Tibial nerve (tissue), 4 donors: ENCODE data around the gene C2orf81. TPM values are rescaled to one million over a fixed set of nuclear protein-coding genes. Genes with fewer than 3 reads are reported as not detected.

Experiments used
- DNase-seq, 2 donors: peaks; one replicate each; pipeline ENCODE4 v3.0.0-alpha.2; 2019; ENCODE audit warnings: low spot score in 2 of 2
- H3K27ac ChIP-seq, 4 donors: fragments of 200-600 bp; sonication (generic) in 3 of 4; one replicate each; pipeline ENCODE4 v1.5.1; 2017 to 2019; ENCODE audit warnings: mild to moderate bottlenecking in 1 of 4
- H3K27me3 ChIP-seq, 2 donors: fragments of 200-600 bp; sonication (generic) in 1 of 2; one replicate each; pipeline versions ENCODE4 v1.5.1 to v1.6.0; 2017 to 2019
- H3K36me3 ChIP-seq, 3 donors: fragments of 200-600 bp; sonication (generic); one replicate each; pipeline ENCODE4 v1.5.1; 2018 to 2019
- H3K4me1 ChIP-seq, 4 donors: fragments of 200-600 bp; sonication (generic) in 3 of 4; one replicate each; pipeline ENCODE4 v1.5.1; 2017 to 2019
- H3K4me3 ChIP-seq, 4 donors: fragments of 200-600 bp; sonication (generic) in 3 of 4; one replicate each; pipeline ENCODE4 v1.5.1; 2017 to 2019; ENCODE audit warnings: mild to moderate bottlenecking in 1 of 4, moderate library complexity in 1 of 4
- H3K9me3 ChIP-seq, 4 donors: fragments of 200-600 bp; sonication (generic) in 3 of 4; one replicate each; pipeline ENCODE4 v1.5.1; 2017 to 2019
- EP300 ChIP-seq, 2 donors: sonication (generic); formaldehyde crosslinking; IDR thresholded peaks; one replicate each; pipeline ENCODE4 v1.6.1; 2017; ENCODE audit warnings: antibody characterized with exemption in 2 of 2, mild to moderate bottlenecking in 1 of 2
- POLR2A ChIP-seq, 2 donors: fragments of 450-650 bp; IDR thresholded peaks; one replicate each; pipeline ENCODE4 v1.6.1; 2017; ENCODE audit warnings: antibody characterized with exemption in 2 of 2, mild to moderate bottlenecking in 2 of 2, moderate library complexity in 2 of 2
- WGBS, 2 donors: methylation state at CpG; one replicate each; pipeline ENCODE4 v1.1.5; 2018; 5-methylcytosine and 5-hydroxymethylcytosine counted together
- total RNA-seq, 4 donors: library from RNA; depleted of rRNA; stranded (reverse); fragments of >200 nt; gene quantifications; one replicate each; pipeline ENCODE4 v1.1.0, GENCODE V29; 2016
- TF ChIP-seq, protein P1 (sequence below), 5 experiments: fragments of 200-600 bp in 3 of 5; fragments of 450-650 bp in 2 of 5; sonication (generic) in 3 of 5; IDR thresholded peaks; one replicate each; pipeline ENCODE4 v1.5.1; 2016 to 2019; ENCODE audit warnings: antibody characterized with exemption in 5 of 5, mild to moderate bottlenecking in 3 of 5, moderate library complexity in 2 of 5

The C2orf81 gene
- total RNA-seq, 4 donors from 2014 or later: 4.5 to 14.4 (median 5.3) TPM

DNA sequence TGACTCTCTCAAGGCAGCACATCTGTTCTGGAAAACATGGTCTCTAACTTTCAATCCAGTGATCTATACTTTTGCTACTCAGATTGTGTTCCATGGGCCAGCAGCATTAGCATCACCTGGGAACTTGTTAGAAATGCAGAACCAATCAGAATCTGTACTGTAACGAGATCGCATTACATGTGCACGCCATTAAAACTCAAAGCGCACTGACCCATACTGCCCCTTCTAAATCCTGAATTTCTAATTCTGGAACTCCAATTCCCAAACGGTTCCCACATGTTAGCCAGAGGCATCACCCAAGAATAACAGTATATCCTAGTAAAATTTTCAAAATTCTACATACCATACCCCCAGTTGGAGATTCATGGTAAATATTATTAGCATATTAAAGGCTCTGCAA lies 30.8 kb downstream of the C2orf81 start:
- TF ChIP-seq EP300 (IDR thresholded peaks at IDR 0.05): no peak
- TF ChIP-seq, protein P1, sequence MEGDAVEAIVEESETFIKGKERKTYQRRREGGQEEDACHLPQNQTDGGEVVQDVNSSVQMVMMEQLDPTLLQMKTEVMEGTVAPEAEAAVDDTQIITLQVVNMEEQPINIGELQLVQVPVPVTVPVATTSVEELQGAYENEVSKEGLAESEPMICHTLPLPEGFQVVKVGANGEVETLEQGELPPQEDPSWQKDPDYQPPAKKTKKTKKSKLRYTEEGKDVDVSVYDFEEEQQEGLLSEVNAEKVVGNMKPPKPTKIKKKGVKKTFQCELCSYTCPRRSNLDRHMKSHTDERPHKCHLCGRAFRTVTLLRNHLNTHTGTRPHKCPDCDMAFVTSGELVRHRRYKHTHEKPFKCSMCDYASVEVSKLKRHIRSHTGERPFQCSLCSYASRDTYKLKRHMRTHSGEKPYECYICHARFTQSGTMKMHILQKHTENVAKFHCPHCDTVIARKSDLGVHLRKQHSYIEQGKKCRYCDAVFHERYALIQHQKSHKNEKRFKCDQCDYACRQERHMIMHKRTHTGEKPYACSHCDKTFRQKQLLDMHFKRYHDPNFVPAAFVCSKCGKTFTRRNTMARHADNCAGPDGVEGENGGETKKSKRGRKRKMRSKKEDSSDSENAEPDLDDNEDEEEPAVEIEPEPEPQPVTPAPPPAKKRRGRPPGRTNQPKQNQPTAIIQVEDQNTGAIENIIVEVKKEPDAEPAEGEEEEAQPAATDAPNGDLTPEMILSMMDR (IDR thresholded peaks at IDR 0.05): no peak
- TF ChIP-seq POLR2A (IDR thresholded peaks at IDR 0.05): no peak
- Histone ChIP-seq H3K27ac (peak overlapping the region in 1 of 4 donors; percentile 95), H3K9me3 (no peaks in the 10 kb centered on the region), H3K27me3 (no peaks in the 10 kb centered on the region), H3K4me3 (peak overlapping the region; percentile 75 to 99 (median 84)), H3K36me3 (no peaks in the 10 kb centered on the region), H3K4me1 (peaks cover 0 to 60% (median 29%) of the 10 kb centered on the region in 4 donors)
- WGBS, 2 donors: 31 to 32% methylated on average over 5 of the region's 5 CpGs
- no peak for DNase-seq

DNA sequence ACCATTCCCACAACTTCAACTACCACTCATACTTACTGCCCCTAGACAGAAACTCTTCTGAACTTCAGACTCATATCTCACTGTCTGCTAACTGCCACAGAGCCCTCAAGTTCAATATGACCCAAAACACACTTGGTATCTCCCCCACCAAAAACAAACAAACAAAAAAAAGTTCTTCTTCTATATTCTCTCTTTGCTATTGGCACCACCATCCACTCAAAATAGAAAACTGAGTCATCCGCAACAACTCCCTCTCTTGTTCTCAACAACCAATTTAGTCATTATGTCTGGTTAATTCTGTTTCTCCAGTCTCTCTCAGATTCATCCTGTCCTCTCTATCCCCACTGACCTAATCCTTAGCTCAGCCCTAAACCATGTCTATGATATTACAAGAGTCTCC lies 34.1 kb downstream of the C2orf81 start:
- no peak overlapping the region for H3K4me3 ChIP-seq
- no peak for DNase-seq
- peaks cover 0 to 3% (median 0%) of the 10 kb centered on the region in 3 donors for H3K36me3 ChIP-seq
- H3K4me1 ChIP-seq: peaks cover 0 to 88% (median 36%) of the 10 kb centered on the region in 4 donors
- no peaks in the 10 kb centered on the region for H3K27me3 ChIP-seq
- 67 to 82% methylated on average over 1 of the region's 1 CpG for WGBS, 2 donors
- H3K27ac ChIP-seq: peak overlapping the region in 2 of 4 donors; percentile 13 to 63
- TF ChIP-seq EP300 (IDR thresholded peaks at IDR 0.05): no peak
- TF ChIP-seq POLR2A (IDR thresholded peaks at IDR 0.05): no peak
- TF ChIP-seq, protein P1 (IDR thresholded peaks at IDR 0.05): no peak
- no peaks in the 10 kb centered on the region for H3K9me3 ChIP-seq

DNA sequence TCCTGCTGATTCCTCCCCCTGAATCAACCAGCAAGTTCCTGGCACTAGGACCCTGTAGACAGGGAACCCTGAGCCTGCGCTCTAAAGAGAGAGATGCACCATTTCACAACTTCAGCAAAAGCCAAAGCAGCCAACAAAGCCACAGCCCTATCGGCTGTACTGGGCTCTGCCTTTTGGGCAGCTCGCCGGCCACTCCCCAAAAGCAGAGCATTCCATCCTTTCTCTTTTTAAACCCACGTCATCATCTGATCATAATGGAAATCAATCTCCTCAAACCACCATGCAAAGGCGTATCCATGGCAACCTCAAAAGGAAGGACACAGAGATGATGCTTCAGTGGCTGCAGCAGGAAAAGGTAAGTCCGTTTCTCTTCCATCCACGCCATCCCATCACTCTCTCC lies 36.0 kb downstream of the C2orf81 start:
- H3K9me3 ChIP-seq: no peaks in the 10 kb centered on the region
- H3K27ac ChIP-seq: peak overlapping the region in 2 of 4 donors; percentile 26 to 57
- no peaks in the 10 kb centered on the region for H3K27me3 ChIP-seq
- 73 to 74% methylated on average over 8 of the region's 8 CpGs for WGBS, 2 donors
- H3K36me3 ChIP-seq: peaks cover 0 to 3% (median 0%) of the 10 kb centered on the region in 3 donors
- TF ChIP-seq, protein P1 (IDR thresholded peaks at IDR 0.05): no peak
- TF ChIP-seq EP300 (IDR thresholded peaks at IDR 0.05): no peak
- no peak for TF ChIP-seq POLR2A (IDR thresholded peaks at IDR 0.05)
- no peak for DNase-seq
- peaks cover 0 to 97% (median 34%) of the 10 kb centered on the region in 4 donors for H3K4me1 ChIP-seq
- H3K4me3 ChIP-seq: no peak overlapping the region

DNA sequence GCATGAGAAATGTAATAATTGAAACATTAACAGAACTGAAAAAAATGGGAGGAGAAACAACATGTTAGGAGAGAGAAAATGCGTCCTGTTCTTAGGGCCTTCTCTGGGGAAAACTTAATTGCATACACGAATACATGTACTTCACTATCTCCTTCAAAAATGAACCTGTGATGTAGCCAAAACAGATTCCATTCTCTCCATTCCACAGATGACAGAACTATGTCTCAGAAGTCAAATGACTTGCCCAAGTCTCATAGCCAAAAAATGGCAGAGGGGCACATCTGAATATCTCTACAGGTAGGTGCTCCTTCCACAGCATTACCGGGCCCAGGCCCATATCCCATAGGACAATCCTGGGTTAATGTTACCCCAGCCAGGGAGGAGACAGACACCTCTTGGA lies 37.4 kb downstream of the C2orf81 start:
- H3K4me3 ChIP-seq: no peak overlapping the region
- no peaks in the 10 kb centered on the region for H3K9me3 ChIP-seq
- peak overlapping the region in 2 of 4 donors; percentile 20 to 57 for H3K27ac ChIP-seq
- no peak for DNase-seq
- TF ChIP-seq POLR2A (IDR thresholded peaks at IDR 0.05) (no peak), EP300 (IDR thresholded peaks at IDR 0.05) (no peak)
- TF ChIP-seq, protein P1 (IDR thresholded peaks at IDR 0.05): no peak
- WGBS, 2 donors: 65% methylated on average over 3 of the region's 3 CpGs
- H3K27me3 ChIP-seq: no peaks in the 10 kb centered on the region
- H3K36me3 ChIP-seq: peaks cover 0 to 3% (median 0%) of the 10 kb centered on the region in 3 donors
- peaks cover 0 to 97% (median 31%) of the 10 kb centered on the region in 4 donors for H3K4me1 ChIP-seq

DNA sequence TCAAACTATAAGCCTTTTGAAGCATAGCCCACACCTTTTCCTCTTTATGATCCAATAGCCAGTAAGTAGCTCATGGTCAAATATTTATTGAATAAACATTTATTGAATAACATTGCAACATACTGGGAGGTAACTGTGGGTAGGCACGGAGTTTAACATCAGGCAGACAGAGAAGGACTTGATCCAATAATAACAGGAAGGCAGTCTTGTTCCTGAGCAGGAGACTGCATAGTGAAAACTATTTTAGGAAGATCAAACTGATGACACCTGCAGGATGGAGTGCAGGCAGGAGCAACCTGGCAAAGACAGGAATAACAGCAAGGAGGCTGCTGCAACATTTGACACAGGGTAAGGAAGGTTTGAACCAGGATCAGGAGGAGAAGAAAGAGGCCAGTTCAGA lies 38.2 kb downstream of the C2orf81 start:
- H3K4me3 ChIP-seq: no peak overlapping the region
- WGBS, 2 donors: 21 to 26% methylated on average over 1 of the region's 1 CpG
- no peak for DNase-seq
- TF ChIP-seq, protein P1 (IDR thresholded peaks at IDR 0.05): no peak
- TF ChIP-seq EP300 (IDR thresholded peaks at IDR 0.05): peak in 1 of 2 donors; percentile 26
- H3K9me3 ChIP-seq: no peaks in the 10 kb centered on the region
- peaks cover 0 to 3% (median 0%) of the 10 kb centered on the region in 3 donors for H3K36me3 ChIP-seq
- no peaks in the 10 kb centered on the region for H3K27me3 ChIP-seq
- peak overlapping the region in 1 of 4 donors; percentile 14 for H3K27ac ChIP-seq
- H3K4me1 ChIP-seq: peaks cover 0 to 96% (median 28%) of the 10 kb centered on the region in 4 donors
